Inflammatory macrophage (primary cell): Measurements from ENCODE around the gene MYOZ2.
"Not testable (repeated sequence)": the region's sequence is repeated elsewhere in the genome, so short reads cannot be mapped to it uniquely, and the experiment has no call there.

Source experiments
- DNase-seq, 2 donors: peaks; one replicate each; pipeline ENCODE4 v3.0.0-alpha.2; 2020 to 2022

MYOZ2 gene

GRCh38 chr4:119128148-119128547 lies 7.5 kb upstream of the MYOZ2 start:
- peak in 1 of 2 donors; percentile 2 for DNase-seq

GRCh38 chr4:119130365-119131065 lies 5.1 kb upstream of the MYOZ2 start:
- no peak for DNase-seq

DNA sequence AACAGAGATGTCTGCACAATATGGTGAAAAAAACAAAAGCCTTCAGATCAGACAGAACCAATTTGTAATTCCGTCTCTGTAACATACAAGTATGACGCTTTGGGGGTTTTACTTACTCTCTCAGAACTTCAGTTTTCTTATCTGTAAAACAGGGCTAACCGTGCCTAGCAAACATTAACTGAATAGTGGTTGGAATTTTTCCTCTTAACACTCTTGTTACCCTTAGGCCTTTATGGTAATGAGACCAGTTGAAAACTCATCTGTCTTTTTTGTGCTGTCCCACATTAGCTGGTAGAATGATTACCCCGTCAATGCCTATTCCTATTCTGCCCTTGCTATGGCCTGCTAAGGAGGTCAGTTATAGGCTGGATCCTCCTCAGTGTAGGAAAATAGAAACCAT lies 4.5 kb upstream of the MYOZ2 start:
- DNase-seq: no peak

- no peak for DNase-seq
These were observed 3.3 kb upstream of the MYOZ2 start for GRCh38 chr4:119132306-119132705.

- no peak for DNase-seq
These were observed 914 bp downstream of the MYOZ2 start for GRCh38 chr4:119136546-119136945.

DNA sequence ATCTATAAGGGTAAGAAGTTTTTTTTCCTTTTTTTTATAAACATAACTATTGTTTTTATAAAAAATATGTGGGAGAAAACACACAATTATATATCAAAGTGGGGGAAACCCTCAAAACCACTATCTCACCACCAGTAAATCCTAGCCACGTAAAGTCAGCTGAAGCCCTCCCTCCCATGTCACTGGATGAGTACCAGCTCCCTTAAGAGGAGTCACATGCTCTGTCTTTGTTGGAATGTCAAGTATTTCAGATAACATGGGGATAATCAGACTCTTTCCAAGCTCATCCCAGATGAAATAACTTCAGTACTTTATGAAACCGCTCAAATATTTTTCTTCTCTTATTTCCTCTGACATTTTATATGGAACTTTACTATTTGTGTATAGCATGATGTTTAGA lies 2.4 kb downstream of the MYOZ2 start:
- DNase-seq: no peak

DNA sequence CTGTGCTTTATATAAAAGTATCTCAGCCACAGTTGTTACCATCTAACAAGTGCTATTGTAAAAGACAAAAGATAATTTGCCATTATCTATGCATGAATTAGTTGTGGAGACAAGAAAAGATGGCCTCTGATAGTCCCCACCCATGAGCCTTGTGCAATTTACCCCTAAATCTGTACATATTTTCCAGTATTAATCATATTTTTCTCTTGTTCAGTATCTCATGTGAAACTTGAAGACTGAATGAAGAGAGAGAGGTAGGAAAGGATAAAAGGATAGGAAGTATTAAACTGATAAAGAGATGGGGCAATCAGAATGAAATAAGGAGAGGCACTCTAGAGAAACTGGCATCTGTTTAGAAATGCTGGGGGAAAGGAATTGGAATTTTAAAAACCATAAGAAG lies 3.7 kb downstream of the MYOZ2 start:
- no peak for DNase-seq

GRCh38 chr4:119139822-119140252 lies 4.2 kb downstream of the MYOZ2 start:
- no peak for DNase-seq

- DNase-seq: not testable (repeated sequence)
These were observed 5.7 kb downstream of the MYOZ2 start for GRCh38 chr4:119141283-119141682.

DNA sequence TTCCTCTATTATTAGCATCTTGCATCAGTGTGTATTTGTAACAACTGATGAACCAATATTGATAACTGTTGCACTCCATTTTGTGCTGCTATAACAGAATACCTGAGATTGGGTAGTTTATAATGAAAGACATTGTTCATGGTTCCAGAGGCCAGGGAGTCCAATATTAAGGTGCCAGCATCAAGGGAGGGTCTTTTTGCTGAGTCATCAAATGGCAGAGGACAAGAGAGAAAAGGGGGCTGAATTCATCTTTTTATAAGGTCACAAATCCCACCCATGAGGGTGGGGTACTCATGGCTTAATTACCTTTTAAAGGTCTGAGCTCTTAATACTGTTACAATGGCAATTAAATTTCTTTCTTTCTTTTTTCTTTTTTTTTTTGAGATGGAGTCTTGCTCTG lies 7.2 kb downstream of the MYOZ2 start:
- DNase-seq: no peak

DNA sequence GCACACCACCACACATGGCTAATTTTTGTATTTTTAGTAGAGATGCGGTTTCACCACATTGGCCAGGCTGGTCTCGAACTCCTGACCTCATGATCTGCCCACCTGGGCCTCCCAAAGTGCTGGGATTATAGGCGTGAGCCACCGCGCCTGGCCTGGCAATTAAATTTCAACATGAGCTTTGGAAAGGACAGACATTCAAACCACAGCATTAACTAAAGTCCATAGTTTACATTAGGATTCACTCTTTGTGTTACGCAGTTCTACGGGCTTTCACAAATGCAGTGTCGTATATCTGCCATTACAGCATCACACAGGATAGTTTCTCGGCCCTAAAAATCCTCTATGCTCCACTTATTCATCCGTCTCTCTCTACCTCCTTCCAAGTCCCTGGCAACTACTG lies 7.7 kb downstream of the MYOZ2 start:
- DNase-seq: not testable (repeated sequence)

DNA sequence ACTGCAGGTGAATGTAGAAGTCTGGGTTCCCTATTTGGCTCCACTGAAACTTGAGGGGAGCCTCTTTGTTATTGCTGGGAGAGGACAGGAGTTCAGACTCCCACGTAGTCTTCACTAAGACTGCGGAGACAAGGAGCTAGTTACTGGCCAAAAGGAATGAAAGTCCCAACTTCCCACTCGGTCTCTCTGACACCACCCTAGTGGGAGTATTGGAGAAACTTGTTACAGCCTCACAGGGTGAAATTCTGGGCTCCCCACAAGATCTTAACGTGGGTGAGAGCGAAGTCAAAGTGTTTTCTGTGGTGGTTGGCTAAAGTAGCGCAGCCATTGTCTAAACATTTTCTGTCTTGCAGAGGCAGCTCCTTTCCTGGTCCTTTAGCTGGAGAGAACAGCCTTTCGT lies 13.5 kb downstream of the MYOZ2 start:
- DNase-seq: peak in 1 of 2 donors; percentile 3

GRCh38 chr4:119151161-119151560 lies 15.5 kb downstream of the MYOZ2 start:
- DNase-seq: no peak

- DNase-seq: no peak
These were observed 17.1 kb downstream of the MYOZ2 start for GRCh38 chr4:119152741-119153140.

- no peak for DNase-seq
These were observed 26.5 kb downstream of the MYOZ2 start for GRCh38 chr4:119162174-119162573.

GRCh38 chr4:119165767-119166166 lies 30.1 kb downstream of the MYOZ2 start:
- DNase-seq: no peak

DNA sequence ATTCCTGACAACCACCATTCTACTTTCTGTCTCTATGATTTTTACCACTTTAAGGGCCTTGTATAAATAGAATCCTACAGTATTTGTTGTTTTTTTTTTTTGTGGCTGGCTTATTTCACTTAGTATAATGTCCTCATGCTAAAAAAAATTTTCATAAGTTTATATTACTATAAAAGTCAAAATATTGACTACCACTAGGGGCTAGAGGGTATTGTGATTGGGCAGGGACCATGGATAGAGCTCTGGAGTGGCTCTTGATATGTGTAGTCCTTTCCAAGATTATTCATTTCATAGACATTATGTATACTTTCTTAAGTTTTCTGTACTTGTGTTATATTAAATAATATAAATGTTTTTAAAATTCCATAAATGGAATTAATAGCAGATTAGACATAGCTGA lies 34.6 kb downstream of the MYOZ2 start:
- DNase-seq: no peak

DNA sequence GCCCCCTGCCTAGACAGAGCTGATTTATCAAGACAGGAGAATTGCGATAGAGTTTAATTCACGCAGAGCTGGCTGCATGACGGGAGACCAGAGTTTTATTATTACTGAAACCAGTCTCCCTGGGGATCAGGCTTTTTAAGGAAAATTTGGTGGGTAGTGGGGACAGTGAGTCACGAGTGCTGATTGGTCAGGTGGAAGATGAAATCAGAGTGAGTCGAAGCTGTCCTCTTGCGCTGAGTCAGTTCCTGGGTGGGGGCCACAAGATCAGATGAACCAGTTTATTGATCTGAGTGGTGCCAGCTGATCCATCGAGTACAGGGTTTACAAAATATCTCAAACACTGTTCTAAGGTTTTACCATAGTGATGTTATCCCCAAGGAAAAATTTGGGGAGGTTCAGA lies 36.6 kb downstream of the MYOZ2 start:
- no peak for DNase-seq

GRCh38 chr4:119173729-119174361 lies 38.2 kb downstream of the MYOZ2 start:
- DNase-seq: not testable (repeated sequence)

DNA sequence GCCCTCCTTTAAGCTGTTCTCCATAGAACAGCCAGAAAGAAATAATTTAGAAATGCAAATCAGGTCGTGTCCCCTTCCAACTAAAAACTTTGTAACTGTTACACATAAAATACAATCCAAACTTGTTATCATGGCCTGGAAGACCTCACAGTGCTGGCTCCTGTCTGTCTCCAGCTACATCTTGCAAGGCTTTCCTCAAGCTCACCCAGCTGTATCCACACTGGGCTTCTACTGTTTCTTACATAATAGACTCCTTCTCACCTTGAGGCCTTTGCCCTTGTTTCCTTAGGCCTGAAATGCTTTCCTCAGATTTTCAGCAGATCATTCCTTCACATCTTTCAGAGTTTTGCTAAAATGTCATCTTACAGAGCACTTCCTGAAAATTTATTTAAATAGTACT lies 43.4 kb downstream of the MYOZ2 start:
- no peak for DNase-seq

DNA sequence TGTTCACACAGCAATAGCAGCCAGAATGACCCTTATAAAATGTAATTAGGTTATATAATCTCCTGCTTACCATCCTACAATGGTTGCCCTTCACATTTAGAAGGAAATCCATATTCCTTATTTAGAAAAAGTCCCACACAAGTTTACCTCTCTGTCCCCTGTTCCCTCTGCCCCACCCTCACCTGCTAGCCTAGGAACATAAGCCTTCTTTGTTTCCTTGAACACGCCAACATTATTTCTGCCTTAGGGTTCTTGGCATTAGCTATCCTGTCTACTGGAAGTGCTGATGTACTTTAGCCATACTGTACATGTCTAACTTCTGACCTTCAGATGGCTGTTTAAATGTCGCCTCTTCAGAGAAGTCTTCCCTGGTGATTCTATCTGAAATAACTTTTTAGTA lies 48.5 kb downstream of the MYOZ2 start:
- DNase-seq: no peak

GRCh38 chr4:119189638-119190037 lies 54.0 kb downstream of the MYOZ2 start:
- peak in 1 of 2 donors; percentile 51 for DNase-seq

GRCh38 chr4:119190354-119190753 lies 54.7 kb downstream of the MYOZ2 start:
- DNase-seq: no peak

DNA sequence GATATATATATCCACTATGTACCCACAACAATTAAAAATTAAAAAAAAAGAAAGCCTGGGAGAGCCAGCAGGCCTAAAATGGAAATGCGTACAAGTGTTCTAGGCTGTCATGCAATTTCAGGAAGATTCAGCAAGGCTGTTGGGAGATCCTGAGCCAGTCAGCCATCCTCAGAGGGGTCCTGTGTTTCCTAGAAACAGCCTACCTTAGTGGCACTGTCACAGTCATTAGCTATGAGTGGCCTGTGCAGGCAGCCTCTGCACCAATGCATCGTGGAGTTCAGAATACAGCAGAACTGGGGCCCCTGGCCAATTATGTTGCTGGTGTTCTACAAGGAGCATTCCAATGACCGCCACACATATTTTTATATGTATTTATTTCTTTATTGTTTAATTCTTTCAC lies 55.9 kb downstream of the MYOZ2 start:
- DNase-seq: no peak

- DNase-seq: no peak
These were observed 62.2 kb downstream of the MYOZ2 start for GRCh38 chr4:119197772-119198212.
